Liver (tissue), 9 donors: ENCODE data around the gene RBM38. TPM values are rescaled to one million over a fixed set of nuclear protein-coding genes. Genes with fewer than 3 reads are reported as not detected.
A peak's percentile ranks its signal among the peaks of the same experiment; 100 is the strongest.

Source experiments
- DNase-seq: peaks from one replicate; pipeline ENCODE4 v3.0.0-alpha.2; 2017; ENCODE audit warnings: low spot score
- H3K27ac ChIP-seq, 2 donors: one replicate each; pipeline ENCODE4 v1.7.0; 2013; ENCODE audit warnings: inconsistent platforms in 2 of 2, low read length in 2 of 2, control low read depth in 1 of 2, low read depth in 1 of 2, mild to moderate bottlenecking in 1 of 2
- H3K27me3 ChIP-seq, 4 donors: one replicate each; pipeline versions ENCODE4 v1.6.1 to v1.7.0; 2013; ENCODE audit warnings: low read length in 3 of 4, inconsistent platforms in 1 of 4, mild to moderate bottlenecking in 1 of 4, moderate library complexity in 1 of 4; ENCODE audit not compliant: control insufficient read depth in 4 of 4, insufficient read depth in 4 of 4
- H3K36me3 ChIP-seq, 4 donors: one replicate each; pipeline versions ENCODE4 v1.6.1 to v1.7.0; 2013; ENCODE audit warnings: low read length in 3 of 4, mild to moderate bottlenecking in 3 of 4, low read depth in 1 of 4, moderate library complexity in 1 of 4; ENCODE audit not compliant: control insufficient read depth in 4 of 4, insufficient read depth in 3 of 4
- H3K4me1 ChIP-seq, 4 donors: one replicate each; pipeline versions ENCODE4 v1.6.1 to v1.7.0; 2013; ENCODE audit warnings: low read length in 3 of 4, mild to moderate bottlenecking in 3 of 4, moderate library complexity in 1 of 4; ENCODE audit not compliant: control insufficient read depth in 4 of 4, insufficient read depth in 4 of 4
- H3K4me3 ChIP-seq, 3 donors: one replicate each; pipeline versions ENCODE4 v1.6.1 to v1.7.0; 2013; ENCODE audit warnings: low read length in 3 of 3, control low read depth in 1 of 3, low read depth in 1 of 3, mild to moderate bottlenecking in 1 of 3
- H3K9ac ChIP-seq, 2 donors: one replicate each; pipeline ENCODE4 v1.7.0; 2013; ENCODE audit warnings: low read length in 2 of 2, mild to moderate bottlenecking in 2 of 2, moderate library complexity in 2 of 2, control low read depth in 1 of 2, low read depth in 1 of 2
- H3K9me3 ChIP-seq, 4 donors: one replicate each; pipeline versions ENCODE4 v1.6.1 to v1.7.0; 2013; ENCODE audit warnings: low read length in 3 of 4; ENCODE audit not compliant: control insufficient read depth in 4 of 4
- EGR1 ChIP-seq, 2 donors: IDR thresholded peaks; 2 replicates each; pipeline ENCODE4 v1.6.1; 2016 to 2018; ENCODE audit warnings: antibody characterized with exemption in 2 of 2, low read depth in 2 of 2
- FOXA1 ChIP-seq: IDR thresholded peaks from 2 replicates; pipeline ENCODE4 v1.6.1; 2016; ENCODE audit warnings: antibody characterized with exemption
- FOXA2 ChIP-seq: IDR thresholded peaks from 2 replicates; pipeline ENCODE4 v1.6.1; 2016; ENCODE audit warnings: antibody characterized with exemption
- GABPA ChIP-seq, 2 donors: IDR thresholded peaks in 1 of 2; conservative IDR thresholded peaks in 1 of 2; 2 replicates each; pipeline ENCODE4 v1.6.1; 2016; ENCODE audit warnings: antibody characterized with exemption in 2 of 2, mild to moderate bottlenecking in 1 of 2, moderate library complexity in 1 of 2
- HNF4G ChIP-seq: IDR thresholded peaks from 2 replicates; pipeline ENCODE4 v1.6.1; 2016; ENCODE audit warnings: antibody characterized with exemption
- RXRA ChIP-seq, 2 donors: IDR thresholded peaks; 2 replicates each; pipeline ENCODE4 v1.6.1; 2017 to 2018; ENCODE audit warnings: antibody characterized with exemption in 2 of 2, mild to moderate bottlenecking in 1 of 2
- SP1 ChIP-seq: IDR thresholded peaks from 2 replicates; pipeline ENCODE4 v1.6.1; 2018; ENCODE audit warnings: antibody characterized with exemption, mild to moderate bottlenecking
- TAF1 ChIP-seq: conservative IDR thresholded peaks from 2 replicates; pipeline ENCODE4 v1.6.1; 2016; ENCODE audit warnings: antibody characterized with exemption, mild to moderate bottlenecking
- YY1 ChIP-seq: IDR thresholded peaks from 2 replicates; pipeline ENCODE4 v1.6.1; 2016; ENCODE audit warnings: antibody characterized with exemption, mild to moderate bottlenecking
- WGBS: extraction: QIAGEN DNeasy Blood & Tissue Kit; methylation state at CpG from one replicate; pipeline ENCODE4 v1.1.7; 2013; 5-methylcytosine and 5-hydroxymethylcytosine counted together
- polyA plus RNA-seq, 2 donors: library from polyadenylated mRNA; stranded (reverse) in 1 of 2; unstranded in 1 of 2; fragments of 200-250 nt in 1 of 2; fragments of >200 nt in 1 of 2; fragmentation: Nextera tagmentation in 1 of 2; extraction: Ambion mirVana in 1 of 2; gene quantifications; one replicate each; pipeline versions ENCODE4 v1.2.1 to v1.2.3, GENCODE V29; 2013 to 2015
- total RNA-seq, 2 donors: library from RNA; depleted of rRNA; stranded (reverse); fragments of >200 nt; gene quantifications; one replicate each; pipeline ENCODE4 v1.2.3, GENCODE V29; 2014
- TF ChIP-seq, protein P1 (sequence below): IDR thresholded peaks from 2 replicates; pipeline ENCODE4 v1.6.1; 2016; ENCODE audit warnings: antibody characterized with exemption
- TF ChIP-seq, protein P2 (sequence below): fragments of 150-350 bp; IDR thresholded peaks from 2 replicates; pipeline ENCODE4 v1.5.1; 2017; ENCODE audit warnings: improper control_type of control experiment, low read depth, low read length; ENCODE audit not compliant: missing input control
- TF ChIP-seq, protein P3 (sequence below): IDR thresholded peaks from 2 replicates; pipeline ENCODE4 v1.6.1; 2016; ENCODE audit warnings: antibody characterized with exemption
- TF ChIP-seq, protein P4 (sequence below): IDR thresholded peaks from 2 replicates; pipeline ENCODE4 v1.6.1; 2016; ENCODE audit warnings: antibody characterized with exemption, mild to moderate bottlenecking
- TF ChIP-seq, protein P5 (sequence below): IDR thresholded peaks from 2 replicates; pipeline ENCODE4 v1.6.1; 2016; ENCODE audit warnings: antibody characterized with exemption
- donor health status: healthy.
- donor health status: healthy.
- donor health status: healthy.
- donor health status: healthy.
- donor health status: healthy.

The RBM38 gene
- total and polyA plus RNA-seq, 4 donors = 1.4 to 258 (median 6.0) TPM

DNA sequence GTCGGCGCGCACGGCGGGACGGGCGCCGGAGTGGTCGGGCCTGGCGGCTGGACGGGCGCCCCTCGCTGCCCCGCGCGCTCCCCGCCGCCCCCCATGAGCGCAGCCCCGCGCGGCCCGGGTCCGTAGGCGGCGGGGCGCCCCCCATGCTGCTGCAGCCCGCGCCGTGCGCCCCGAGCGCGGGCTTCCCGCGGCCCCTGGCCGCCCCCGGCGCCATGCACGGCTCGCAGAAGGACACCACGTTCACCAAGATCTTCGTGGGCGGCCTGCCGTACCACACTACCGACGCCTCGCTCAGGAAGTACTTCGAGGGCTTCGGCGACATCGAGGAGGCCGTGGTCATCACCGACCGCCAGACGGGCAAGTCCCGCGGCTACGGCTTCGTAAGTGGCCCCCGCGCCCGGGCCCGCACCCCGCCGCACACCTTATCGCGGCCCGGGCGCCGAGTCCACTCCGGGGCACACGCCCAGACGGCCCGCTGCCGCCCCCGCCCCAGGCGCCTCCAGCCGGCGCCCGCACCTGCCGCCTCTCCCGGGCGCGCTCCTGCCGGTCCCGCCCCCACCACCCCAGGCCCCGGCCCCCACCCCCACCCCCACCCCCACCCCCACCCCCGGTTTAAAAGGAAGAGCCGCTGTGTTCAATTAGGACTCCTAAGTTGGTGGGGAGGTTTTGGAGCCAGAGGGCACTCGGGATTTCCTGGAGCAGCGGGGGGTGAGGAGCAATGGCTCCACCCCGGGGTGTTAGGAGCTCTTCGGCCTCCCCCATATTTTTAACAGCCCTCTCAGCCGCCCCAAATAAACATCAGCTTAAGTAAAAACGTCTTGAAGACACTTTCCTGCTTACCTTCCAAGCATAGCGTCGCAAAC is 474 bp downstream of the RBM38 start:
- WGBS = 3% methylated on average over 96 of the region's 98 CpGs
- no peaks in the 10 kb centered on the region for H3K27me3 ChIP-seq
- peak overlapping the region in 1 of 2 donors; percentile 52 for H3K9ac ChIP-seq
- TF ChIP-seq GABPA (IDR thresholded peaks at IDR 0.05 in 1 of 2, conservative IDR thresholded peaks at IDR 0.05 in 1 of 2) = no peak
- TF ChIP-seq SP1 = no peak
- no peak for TF ChIP-seq EGR1 (IDR thresholded peaks at IDR 0.05; ENCODE audit: low read depth in 2 of 2)
- no peak for TF ChIP-seq FOXA2
- TF ChIP-seq, protein P1, sequence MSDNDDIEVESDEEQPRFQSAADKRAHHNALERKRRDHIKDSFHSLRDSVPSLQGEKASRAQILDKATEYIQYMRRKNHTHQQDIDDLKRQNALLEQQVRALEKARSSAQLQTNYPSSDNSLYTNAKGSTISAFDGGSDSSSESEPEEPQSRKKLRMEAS = no peak
- TF ChIP-seq, protein P2, sequence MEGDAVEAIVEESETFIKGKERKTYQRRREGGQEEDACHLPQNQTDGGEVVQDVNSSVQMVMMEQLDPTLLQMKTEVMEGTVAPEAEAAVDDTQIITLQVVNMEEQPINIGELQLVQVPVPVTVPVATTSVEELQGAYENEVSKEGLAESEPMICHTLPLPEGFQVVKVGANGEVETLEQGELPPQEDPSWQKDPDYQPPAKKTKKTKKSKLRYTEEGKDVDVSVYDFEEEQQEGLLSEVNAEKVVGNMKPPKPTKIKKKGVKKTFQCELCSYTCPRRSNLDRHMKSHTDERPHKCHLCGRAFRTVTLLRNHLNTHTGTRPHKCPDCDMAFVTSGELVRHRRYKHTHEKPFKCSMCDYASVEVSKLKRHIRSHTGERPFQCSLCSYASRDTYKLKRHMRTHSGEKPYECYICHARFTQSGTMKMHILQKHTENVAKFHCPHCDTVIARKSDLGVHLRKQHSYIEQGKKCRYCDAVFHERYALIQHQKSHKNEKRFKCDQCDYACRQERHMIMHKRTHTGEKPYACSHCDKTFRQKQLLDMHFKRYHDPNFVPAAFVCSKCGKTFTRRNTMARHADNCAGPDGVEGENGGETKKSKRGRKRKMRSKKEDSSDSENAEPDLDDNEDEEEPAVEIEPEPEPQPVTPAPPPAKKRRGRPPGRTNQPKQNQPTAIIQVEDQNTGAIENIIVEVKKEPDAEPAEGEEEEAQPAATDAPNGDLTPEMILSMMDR = no peak
- TF ChIP-seq, protein P3, sequence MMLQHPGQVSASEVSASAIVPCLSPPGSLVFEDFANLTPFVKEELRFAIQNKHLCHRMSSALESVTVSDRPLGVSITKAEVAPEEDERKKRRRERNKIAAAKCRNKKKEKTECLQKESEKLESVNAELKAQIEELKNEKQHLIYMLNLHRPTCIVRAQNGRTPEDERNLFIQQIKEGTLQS = no peak
- TF ChIP-seq HNF4G = no peak
- TF ChIP-seq, protein P4, sequence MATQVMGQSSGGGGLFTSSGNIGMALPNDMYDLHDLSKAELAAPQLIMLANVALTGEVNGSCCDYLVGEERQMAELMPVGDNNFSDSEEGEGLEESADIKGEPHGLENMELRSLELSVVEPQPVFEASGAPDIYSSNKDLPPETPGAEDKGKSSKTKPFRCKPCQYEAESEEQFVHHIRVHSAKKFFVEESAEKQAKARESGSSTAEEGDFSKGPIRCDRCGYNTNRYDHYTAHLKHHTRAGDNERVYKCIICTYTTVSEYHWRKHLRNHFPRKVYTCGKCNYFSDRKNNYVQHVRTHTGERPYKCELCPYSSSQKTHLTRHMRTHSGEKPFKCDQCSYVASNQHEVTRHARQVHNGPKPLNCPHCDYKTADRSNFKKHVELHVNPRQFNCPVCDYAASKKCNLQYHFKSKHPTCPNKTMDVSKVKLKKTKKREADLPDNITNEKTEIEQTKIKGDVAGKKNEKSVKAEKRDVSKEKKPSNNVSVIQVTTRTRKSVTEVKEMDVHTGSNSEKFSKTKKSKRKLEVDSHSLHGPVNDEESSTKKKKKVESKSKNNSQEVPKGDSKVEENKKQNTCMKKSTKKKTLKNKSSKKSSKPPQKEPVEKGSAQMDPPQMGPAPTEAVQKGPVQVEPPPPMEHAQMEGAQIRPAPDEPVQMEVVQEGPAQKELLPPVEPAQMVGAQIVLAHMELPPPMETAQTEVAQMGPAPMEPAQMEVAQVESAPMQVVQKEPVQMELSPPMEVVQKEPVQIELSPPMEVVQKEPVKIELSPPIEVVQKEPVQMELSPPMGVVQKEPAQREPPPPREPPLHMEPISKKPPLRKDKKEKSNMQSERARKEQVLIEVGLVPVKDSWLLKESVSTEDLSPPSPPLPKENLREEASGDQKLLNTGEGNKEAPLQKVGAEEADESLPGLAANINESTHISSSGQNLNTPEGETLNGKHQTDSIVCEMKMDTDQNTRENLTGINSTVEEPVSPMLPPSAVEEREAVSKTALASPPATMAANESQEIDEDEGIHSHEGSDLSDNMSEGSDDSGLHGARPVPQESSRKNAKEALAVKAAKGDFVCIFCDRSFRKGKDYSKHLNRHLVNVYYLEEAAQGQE = no peak
- TF ChIP-seq, protein P5, sequence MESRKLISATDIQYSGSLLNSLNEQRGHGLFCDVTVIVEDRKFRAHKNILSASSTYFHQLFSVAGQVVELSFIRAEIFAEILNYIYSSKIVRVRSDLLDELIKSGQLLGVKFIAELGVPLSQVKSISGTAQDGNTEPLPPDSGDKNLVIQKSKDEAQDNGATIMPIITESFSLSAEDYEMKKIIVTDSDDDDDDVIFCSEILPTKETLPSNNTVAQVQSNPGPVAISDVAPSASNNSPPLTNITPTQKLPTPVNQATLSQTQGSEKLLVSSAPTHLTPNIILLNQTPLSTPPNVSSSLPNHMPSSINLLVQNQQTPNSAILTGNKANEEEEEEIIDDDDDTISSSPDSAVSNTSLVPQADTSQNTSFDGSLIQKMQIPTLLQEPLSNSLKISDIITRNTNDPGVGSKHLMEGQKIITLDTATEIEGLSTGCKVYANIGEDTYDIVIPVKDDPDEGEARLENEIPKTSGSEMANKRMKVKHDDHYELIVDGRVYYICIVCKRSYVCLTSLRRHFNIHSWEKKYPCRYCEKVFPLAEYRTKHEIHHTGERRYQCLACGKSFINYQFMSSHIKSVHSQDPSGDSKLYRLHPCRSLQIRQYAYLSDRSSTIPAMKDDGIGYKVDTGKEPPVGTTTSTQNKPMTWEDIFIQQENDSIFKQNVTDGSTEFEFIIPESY = no peak
- no peak for TF ChIP-seq RXRA (IDR thresholded peaks at IDR 0.05)
- no peak for TF ChIP-seq YY1
- TF ChIP-seq FOXA1 = no peak
- no peak for TF ChIP-seq TAF1
- H3K4me1 ChIP-seq = peaks cover 5 to 23% (median 15%) of the 10 kb centered on the region in 4 donors
- H3K27ac ChIP-seq = peak overlapping the region in 1 of 2 donors; percentile 48
- peak overlapping the region; percentile 62 to 86 (median 77) for H3K4me3 ChIP-seq
- H3K36me3 ChIP-seq = peaks cover under 1 to 11% (median 6%) of the 10 kb centered on the region in 4 donors
- no peaks in the 10 kb centered on the region for H3K9me3 ChIP-seq
- DNase-seq = peak; percentile 55
